Liver (tissue), 3 donors: ENCODE results near the gene SCN4A.

Experiments
- HNF4G ChIP-seq: IDR thresholded peaks from 2 replicates; pipeline ENCODE4 v1.6.1; 2016; ENCODE audit warnings: antibody characterized with exemption
- TF ChIP-seq, protein P1 (sequence below): IDR thresholded peaks from 2 replicates; pipeline ENCODE4 v1.6.1; 2016; ENCODE audit warnings: antibody characterized with exemption, mild to moderate bottlenecking
- TF ChIP-seq, protein P2 (sequence below): fragments of 150-350 bp; IDR thresholded peaks from 2 replicates; pipeline ENCODE4 v1.5.1; 2017; ENCODE audit warnings: improper control_type of control experiment, low read depth, low read length; ENCODE audit not compliant: missing input control
- TF ChIP-seq, protein P3 (sequence below): IDR thresholded peaks from 2 replicates; pipeline ENCODE4 v1.6.1; 2016; ENCODE audit warnings: antibody characterized with exemption
- donor health status: healthy.
- donor health status: healthy.

DNA sequence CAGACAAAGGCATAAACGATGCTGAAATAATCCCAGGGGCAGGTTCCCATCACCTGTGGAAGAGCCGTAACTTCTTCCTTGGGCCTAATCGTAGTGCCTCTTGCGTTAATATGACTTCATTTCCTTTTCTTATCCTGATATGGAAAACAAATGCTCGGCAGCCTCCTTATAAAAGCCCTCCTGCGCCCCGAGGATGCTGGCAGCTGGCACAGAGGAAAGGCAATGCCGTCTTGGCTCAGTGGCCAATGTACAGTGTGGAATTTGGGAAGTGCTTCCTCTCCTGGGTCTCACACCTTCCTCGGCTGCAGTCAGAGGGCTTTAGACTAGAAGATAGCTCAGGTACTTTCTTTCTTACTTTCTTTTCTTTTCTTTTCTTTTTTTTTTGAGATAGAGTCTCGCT is 3.4 kb downstream of the SCN4A start:
- TF ChIP-seq, protein P1, sequence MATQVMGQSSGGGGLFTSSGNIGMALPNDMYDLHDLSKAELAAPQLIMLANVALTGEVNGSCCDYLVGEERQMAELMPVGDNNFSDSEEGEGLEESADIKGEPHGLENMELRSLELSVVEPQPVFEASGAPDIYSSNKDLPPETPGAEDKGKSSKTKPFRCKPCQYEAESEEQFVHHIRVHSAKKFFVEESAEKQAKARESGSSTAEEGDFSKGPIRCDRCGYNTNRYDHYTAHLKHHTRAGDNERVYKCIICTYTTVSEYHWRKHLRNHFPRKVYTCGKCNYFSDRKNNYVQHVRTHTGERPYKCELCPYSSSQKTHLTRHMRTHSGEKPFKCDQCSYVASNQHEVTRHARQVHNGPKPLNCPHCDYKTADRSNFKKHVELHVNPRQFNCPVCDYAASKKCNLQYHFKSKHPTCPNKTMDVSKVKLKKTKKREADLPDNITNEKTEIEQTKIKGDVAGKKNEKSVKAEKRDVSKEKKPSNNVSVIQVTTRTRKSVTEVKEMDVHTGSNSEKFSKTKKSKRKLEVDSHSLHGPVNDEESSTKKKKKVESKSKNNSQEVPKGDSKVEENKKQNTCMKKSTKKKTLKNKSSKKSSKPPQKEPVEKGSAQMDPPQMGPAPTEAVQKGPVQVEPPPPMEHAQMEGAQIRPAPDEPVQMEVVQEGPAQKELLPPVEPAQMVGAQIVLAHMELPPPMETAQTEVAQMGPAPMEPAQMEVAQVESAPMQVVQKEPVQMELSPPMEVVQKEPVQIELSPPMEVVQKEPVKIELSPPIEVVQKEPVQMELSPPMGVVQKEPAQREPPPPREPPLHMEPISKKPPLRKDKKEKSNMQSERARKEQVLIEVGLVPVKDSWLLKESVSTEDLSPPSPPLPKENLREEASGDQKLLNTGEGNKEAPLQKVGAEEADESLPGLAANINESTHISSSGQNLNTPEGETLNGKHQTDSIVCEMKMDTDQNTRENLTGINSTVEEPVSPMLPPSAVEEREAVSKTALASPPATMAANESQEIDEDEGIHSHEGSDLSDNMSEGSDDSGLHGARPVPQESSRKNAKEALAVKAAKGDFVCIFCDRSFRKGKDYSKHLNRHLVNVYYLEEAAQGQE = no peak
- TF ChIP-seq, protein P2, sequence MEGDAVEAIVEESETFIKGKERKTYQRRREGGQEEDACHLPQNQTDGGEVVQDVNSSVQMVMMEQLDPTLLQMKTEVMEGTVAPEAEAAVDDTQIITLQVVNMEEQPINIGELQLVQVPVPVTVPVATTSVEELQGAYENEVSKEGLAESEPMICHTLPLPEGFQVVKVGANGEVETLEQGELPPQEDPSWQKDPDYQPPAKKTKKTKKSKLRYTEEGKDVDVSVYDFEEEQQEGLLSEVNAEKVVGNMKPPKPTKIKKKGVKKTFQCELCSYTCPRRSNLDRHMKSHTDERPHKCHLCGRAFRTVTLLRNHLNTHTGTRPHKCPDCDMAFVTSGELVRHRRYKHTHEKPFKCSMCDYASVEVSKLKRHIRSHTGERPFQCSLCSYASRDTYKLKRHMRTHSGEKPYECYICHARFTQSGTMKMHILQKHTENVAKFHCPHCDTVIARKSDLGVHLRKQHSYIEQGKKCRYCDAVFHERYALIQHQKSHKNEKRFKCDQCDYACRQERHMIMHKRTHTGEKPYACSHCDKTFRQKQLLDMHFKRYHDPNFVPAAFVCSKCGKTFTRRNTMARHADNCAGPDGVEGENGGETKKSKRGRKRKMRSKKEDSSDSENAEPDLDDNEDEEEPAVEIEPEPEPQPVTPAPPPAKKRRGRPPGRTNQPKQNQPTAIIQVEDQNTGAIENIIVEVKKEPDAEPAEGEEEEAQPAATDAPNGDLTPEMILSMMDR = no peak
- TF ChIP-seq HNF4G = no peak
- TF ChIP-seq, protein P3, sequence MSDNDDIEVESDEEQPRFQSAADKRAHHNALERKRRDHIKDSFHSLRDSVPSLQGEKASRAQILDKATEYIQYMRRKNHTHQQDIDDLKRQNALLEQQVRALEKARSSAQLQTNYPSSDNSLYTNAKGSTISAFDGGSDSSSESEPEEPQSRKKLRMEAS = no peak
